Mesendoderm (in vitro differentiated cells): ENCODE data around the gene MTHFD2.
"Not testable (repeated sequence)": the region's sequence is repeated elsewhere in the genome, so short reads cannot be mapped to it uniquely, and the experiment has no call there.

ENCODE experiments used
- DNase-seq: peaks from one replicate; pipeline ENCODE4 v3.0.0; 2013
- H2AK5ac ChIP-seq: 2 replicates; pipeline ENCODE4 v1.6.1; 2013; ENCODE audit warnings: low read length, inconsistent platforms
- H2BK120ac ChIP-seq: 2 replicates; pipeline ENCODE4 v1.6.1; 2013; ENCODE audit warnings: low read depth, mild to moderate bottlenecking, low read length, moderate library complexity, mixed read lengths
- H2BK15ac ChIP-seq: replicated peaks from 2 replicates; pipeline ENCODE4 v1.6.1; 2013; ENCODE audit warnings: low read depth, mild to moderate bottlenecking, moderate library complexity
- H2BK5ac ChIP-seq: 2 replicates; pipeline ENCODE4 v1.6.1; 2013; ENCODE audit warnings: low read length, inconsistent platforms
- H3K18ac ChIP-seq: 2 replicates; pipeline ENCODE4 v1.6.1; 2013; ENCODE audit warnings: mild to moderate bottlenecking, low read length, mixed read lengths
- H3K23ac ChIP-seq: one replicate; pipeline ENCODE4 v1.6.1; 2013; ENCODE audit warnings: low read length
- H3K27ac ChIP-seq: 2 replicates; pipeline ENCODE4 v1.5.1; 2013; ENCODE audit warnings: low read depth, mild to moderate bottlenecking, inconsistent platforms, low read length, moderate library complexity
- H3K27me3 ChIP-seq: 2 replicates; pipeline ENCODE4 v1.6.1; 2013; ENCODE audit warnings: low read length, control low read depth, mild to moderate bottlenecking, inconsistent platforms; ENCODE audit not compliant: insufficient read depth, poor library complexity
- H3K36me3 ChIP-seq: 2 replicates; pipeline ENCODE4 v1.6.1; 2013; ENCODE audit warnings: low read length, inconsistent platforms; ENCODE audit not compliant: control insufficient read depth, insufficient read depth
- H3K4ac ChIP-seq: one replicate; pipeline ENCODE4 v1.6.1; 2013; ENCODE audit warnings: low read depth, mild to moderate bottlenecking, low read length, moderate library complexity
- H3K4me1 ChIP-seq: 2 replicates; pipeline ENCODE4 v1.6.1; 2013; ENCODE audit warnings: low read depth, low read length, inconsistent platforms; ENCODE audit not compliant: control insufficient read depth
- H3K4me2 ChIP-seq: 2 replicates; pipeline ENCODE4 v1.6.1; 2013; ENCODE audit warnings: low read length
- H3K4me3 ChIP-seq: 2 replicates; pipeline ENCODE4 v1.5.1; 2013; ENCODE audit warnings: mild to moderate bottlenecking, low read length
- H3K56ac ChIP-seq: one replicate; pipeline ENCODE4 v1.6.1; 2013; ENCODE audit warnings: low read length
- H3K79me1 ChIP-seq: 2 replicates; pipeline ENCODE4 v1.6.1; 2013; ENCODE audit warnings: low read length, inconsistent platforms
- H3K79me2 ChIP-seq: 2 replicates; pipeline ENCODE4 v1.6.1; 2013; ENCODE audit warnings: mild to moderate bottlenecking, low read length; ENCODE audit not compliant: control insufficient read depth, insufficient read depth
- H3K9ac ChIP-seq: 2 replicates; pipeline ENCODE4 v1.6.1; 2013; ENCODE audit warnings: low read length, inconsistent platforms
- H4K5ac ChIP-seq: one replicate; pipeline ENCODE4 v1.6.1; 2013; ENCODE audit warnings: low read length
- H4K8ac ChIP-seq: one replicate; pipeline ENCODE4 v1.6.1; 2013; ENCODE audit warnings: low read depth, mild to moderate bottlenecking, control low read depth, low read length, moderate library complexity
- WGBS: extraction: QIAGEN DNeasy Blood & Tissue Kit; methylation state at CpG from one replicate; pipeline ENCODE4 v1.1.7; 2013; ENCODE audit warnings: low lambda C conversion rate, missing lambda C conversion rate; ENCODE audit not compliant: insufficient coverage; ENCODE audit errors: extremely low coverage; 5-methylcytosine and 5-hydroxymethylcytosine counted together

MTHFD2 gene

DNA sequence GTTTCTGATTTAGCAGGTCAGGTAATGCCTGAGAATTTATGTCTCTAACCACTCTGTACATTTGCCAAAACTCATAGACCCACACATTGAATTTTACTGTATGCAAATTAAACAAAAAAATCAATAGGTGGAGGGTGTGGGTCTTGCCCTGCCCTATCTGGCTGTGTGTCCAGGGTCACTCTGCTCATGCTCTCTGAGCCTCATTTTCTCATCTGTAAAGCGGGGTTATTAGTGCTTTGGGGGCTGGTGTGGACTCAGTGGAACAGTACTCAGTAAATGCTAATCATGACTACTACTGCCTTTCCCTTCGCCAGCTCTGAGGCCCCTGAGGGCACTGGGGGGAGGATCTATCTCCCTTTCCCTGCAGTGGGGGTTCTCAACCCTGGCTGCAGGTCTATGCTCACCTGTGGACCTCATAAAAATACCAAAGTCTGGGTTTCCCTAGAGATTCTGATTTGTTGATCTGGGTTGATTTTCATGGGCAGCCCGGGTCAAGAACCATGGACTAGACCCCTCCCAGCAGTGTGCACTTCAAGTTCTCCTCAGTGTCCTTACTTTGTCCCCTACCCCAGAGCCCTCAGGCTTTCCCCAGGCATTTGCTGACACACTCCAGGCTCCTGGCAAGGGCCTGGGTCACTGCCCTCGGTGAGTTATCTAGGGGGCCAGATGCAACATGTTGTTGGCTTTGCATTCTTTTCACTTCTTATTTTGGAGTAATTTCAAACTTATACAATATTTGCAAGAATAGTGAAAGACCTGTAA is 27.5 kb downstream of the MTHFD2 start:
- Histone ChIP-seq H3K4me3 (no peak overlapping the region), H3K9ac (no peak overlapping the region), H3K4me2 (no peak overlapping the region), H3K79me1 (no peaks in the 10 kb centered on the region), H3K23ac (no peak overlapping the region), H3K18ac (no peak overlapping the region), H4K8ac (no peak overlapping the region), H3K56ac (no peak overlapping the region), H3K27ac (no peak overlapping the region), H3K79me2 (no peaks in the 10 kb centered on the region), H3K36me3 (no peaks in the 10 kb centered on the region), H3K4me1 (no peaks in the 10 kb centered on the region), H3K4ac (no peak overlapping the region), H3K27me3 (no peaks in the 10 kb centered on the region), H2BK5ac (no peak overlapping the region), H2BK120ac (no peak overlapping the region), H2BK15ac (no peak overlapping the region), H2AK5ac (no peak overlapping the region), H4K5ac (no peak overlapping the region)
- no CpG with 5 or more reads among the region's 4 CpGs for WGBS
- no peak for DNase-seq

DNA sequence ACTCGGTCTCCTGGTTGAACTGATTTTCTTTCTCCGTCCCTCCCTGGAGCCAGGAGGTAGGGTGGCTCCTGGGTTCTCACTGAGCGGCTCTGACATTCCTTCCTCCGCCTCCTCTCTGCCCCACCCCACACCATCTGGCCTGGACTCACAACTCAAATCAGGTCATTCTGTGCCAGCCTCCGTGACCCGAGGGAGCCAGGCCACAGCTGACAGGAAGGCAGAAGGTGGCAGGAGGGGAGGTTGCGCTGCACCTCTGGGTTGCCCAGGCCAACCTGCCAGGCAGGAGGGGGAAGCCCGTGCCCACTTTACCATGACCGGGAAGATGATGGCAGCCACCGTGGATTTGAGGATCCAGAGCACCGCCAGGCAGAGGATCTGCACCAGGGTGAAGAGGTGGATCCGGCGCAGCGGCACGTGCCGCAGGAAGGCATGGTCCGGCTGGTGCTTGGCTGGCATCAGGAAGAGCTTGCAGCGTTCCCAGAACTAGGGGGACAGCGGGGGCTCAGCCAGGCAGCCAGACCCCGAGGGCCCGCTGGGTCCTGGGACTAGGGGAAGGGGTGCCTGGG is 28.3 kb downstream of the MTHFD2 start:
- no peak for DNase-seq
- H2AK5ac ChIP-seq, result no peak overlapping the region
- no peaks in the 10 kb centered on the region for H3K79me1 ChIP-seq
- no peak overlapping the region for H2BK5ac ChIP-seq
- no peaks in the 10 kb centered on the region for H3K79me2 ChIP-seq
- no peak overlapping the region for H3K4ac ChIP-seq
- no peak overlapping the region for H3K4me2 ChIP-seq
- H3K23ac ChIP-seq, result no peak overlapping the region
- H3K9ac ChIP-seq, result no peak overlapping the region
- H3K56ac ChIP-seq, result no peak overlapping the region
- no CpG with 5 or more reads among the region's 21 CpGs for WGBS
- H4K5ac ChIP-seq, result no peak overlapping the region
- no peak overlapping the region for H2BK120ac ChIP-seq
- H3K27ac ChIP-seq, result no peak overlapping the region
- no peak overlapping the region for H4K8ac ChIP-seq
- no peaks in the 10 kb centered on the region for H3K36me3 ChIP-seq
- H3K18ac ChIP-seq, result no peak overlapping the region
- H2BK15ac ChIP-seq, result no peak overlapping the region
- H3K4me1 ChIP-seq, result no peaks in the 10 kb centered on the region
- H3K27me3 ChIP-seq, result no peaks in the 10 kb centered on the region
- H3K4me3 ChIP-seq, result no peak overlapping the region

DNA sequence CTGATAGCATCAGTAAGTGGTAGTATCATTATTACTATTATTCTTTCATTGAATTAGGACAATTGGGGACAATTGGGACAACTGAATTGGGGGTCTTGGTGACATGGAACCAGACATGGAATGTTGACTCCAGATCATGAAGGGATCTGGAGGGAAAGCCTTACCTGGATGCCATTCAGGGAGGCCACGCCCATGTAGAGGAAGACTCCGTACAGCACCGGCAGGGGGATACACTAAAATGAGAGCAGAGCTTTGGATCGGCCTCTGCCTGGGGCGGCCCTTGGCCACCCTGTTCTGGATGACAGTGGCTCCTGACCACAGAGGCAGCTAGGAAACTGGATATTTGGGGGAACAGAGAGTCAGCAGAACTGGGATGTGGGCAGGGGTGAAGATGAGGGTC is 29.2 kb downstream of the MTHFD2 start:
- DNase-seq, result peak; percentile 56
- no peaks in the 10 kb centered on the region for H3K36me3 ChIP-seq
- H3K27ac ChIP-seq, result no peak overlapping the region
- no peaks in the 10 kb centered on the region for H3K79me1 ChIP-seq
- no peaks in the 10 kb centered on the region for H3K4me1 ChIP-seq
- H3K27me3 ChIP-seq, result no peaks in the 10 kb centered on the region
- H2BK15ac ChIP-seq, result no peak overlapping the region
- H3K4me2 ChIP-seq, result no peak overlapping the region
- H4K8ac ChIP-seq, result no peak overlapping the region
- H2BK120ac ChIP-seq, result no peak overlapping the region
- no peak overlapping the region for H3K18ac ChIP-seq
- H3K79me2 ChIP-seq, result no peaks in the 10 kb centered on the region
- H3K4me3 ChIP-seq, result no peak overlapping the region
- H4K5ac ChIP-seq, result no peak overlapping the region
- no CpG with 5 or more reads among the region's 5 CpGs for WGBS
- no peak overlapping the region for H2BK5ac ChIP-seq
- H3K23ac ChIP-seq, result no peak overlapping the region
- H3K4ac ChIP-seq, result no peak overlapping the region
- H3K56ac ChIP-seq, result no peak overlapping the region
- no peak overlapping the region for H2AK5ac ChIP-seq
- H3K9ac ChIP-seq, result no peak overlapping the region

DNA sequence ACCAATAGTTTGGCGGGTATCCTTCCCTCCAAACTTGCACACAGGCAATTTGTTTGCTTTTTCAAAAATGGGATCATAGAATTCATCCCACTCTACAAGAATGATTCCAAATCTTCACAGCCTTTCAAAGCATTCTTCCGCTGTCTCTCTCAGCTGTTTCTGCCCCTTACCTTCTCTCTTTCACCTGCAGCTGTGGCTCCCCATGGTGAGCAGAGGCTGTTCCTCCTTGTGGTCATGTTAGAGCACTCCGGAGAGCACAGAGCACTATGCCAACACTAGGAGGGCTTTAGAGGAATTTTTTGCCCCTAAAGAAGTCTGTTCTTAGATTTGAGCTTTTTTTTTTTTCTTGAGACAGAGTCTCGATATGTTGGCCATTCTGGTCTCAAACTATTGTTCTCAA is 30.4 kb downstream of the MTHFD2 start:
- Histone ChIP-seq H3K27ac (no peak overlapping the region), H3K4me2 (no peak overlapping the region), H3K36me3 (no peaks in the 10 kb centered on the region), H3K23ac (no peak overlapping the region), H3K18ac (no peak overlapping the region), H3K27me3 (no peaks in the 10 kb centered on the region), H3K4me3 (no peak overlapping the region), H3K56ac (no peak overlapping the region), H2BK5ac (no peak overlapping the region), H2BK120ac (no peak overlapping the region), H2AK5ac (no peak overlapping the region), H4K8ac (no peak overlapping the region), H3K4ac (no peak overlapping the region), H3K9ac (no peak overlapping the region), H4K5ac (no peak overlapping the region), H3K79me1 (no peaks in the 10 kb centered on the region), H2BK15ac (no peak overlapping the region), H3K4me1 (no peaks in the 10 kb centered on the region), H3K79me2 (no peaks in the 10 kb centered on the region)
- WGBS, result no CpG with 5 or more reads among the region's 4 CpGs
- DNase-seq, result no peak

DNA sequence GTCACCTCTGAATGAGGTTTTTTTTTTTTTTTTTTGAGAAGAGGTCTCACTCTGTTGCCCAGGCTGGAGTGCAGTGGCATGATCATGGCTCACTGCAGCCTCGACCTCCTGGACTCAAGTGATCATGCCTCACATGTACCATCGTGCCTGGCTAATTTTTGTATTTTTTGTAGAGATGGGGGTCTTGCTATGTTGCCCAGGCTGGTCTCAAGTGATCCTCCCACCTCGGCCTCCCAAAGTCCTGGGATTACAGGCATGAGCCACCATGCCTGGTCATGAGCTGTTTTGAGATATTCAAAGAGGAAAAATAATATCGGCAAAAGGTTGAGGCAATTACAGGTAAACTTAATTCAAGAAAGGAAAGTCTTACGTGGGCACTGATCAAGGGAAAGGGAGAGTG is 31.4 kb downstream of the MTHFD2 start:
- not testable (repeated sequence) for H3K18ac ChIP-seq, H3K27me3 ChIP-seq, H3K56ac ChIP-seq, H3K27ac ChIP-seq, H3K9ac ChIP-seq, H4K8ac ChIP-seq, H3K4me1 ChIP-seq, H3K4ac ChIP-seq, H2BK5ac ChIP-seq, H2AK5ac ChIP-seq, H3K36me3 ChIP-seq, DNase-seq, H3K4me3 ChIP-seq, H3K4me2 ChIP-seq, H4K5ac ChIP-seq, H3K79me2 ChIP-seq, H3K23ac ChIP-seq, H2BK15ac ChIP-seq, H2BK120ac ChIP-seq, H3K79me1 ChIP-seq
- no CpG with 5 or more reads among the region's 5 CpGs for WGBS

DNA sequence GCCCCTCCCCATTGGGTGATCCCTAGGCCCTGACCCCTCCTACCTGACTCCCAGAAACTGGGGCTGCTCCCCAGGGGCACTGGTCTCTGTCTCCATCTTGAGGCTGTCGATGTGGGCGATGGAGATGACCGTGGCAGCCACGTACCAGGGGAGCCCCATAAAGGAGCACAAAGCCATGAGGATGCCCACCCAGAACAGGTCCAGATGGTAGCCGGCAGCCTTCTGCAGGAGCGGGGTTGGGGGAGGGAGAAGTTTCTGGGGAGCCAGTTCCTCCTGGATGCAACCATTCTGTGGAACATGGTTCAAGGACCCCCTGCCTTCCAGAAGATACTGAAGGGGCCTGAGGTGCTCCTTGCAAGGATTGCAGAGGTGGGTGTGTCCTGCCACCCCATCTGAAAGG is 34.0 kb downstream of the MTHFD2 start:
- Histone ChIP-seq H3K4me1 (no peaks in the 10 kb centered on the region), H3K23ac (no peak overlapping the region), H3K79me2 (no peaks in the 10 kb centered on the region), H2BK120ac (no peak overlapping the region), H3K9ac (no peak overlapping the region), H2BK15ac (no peak overlapping the region), H3K36me3 (no peaks in the 10 kb centered on the region), H3K4me3 (no peak overlapping the region), H3K4me2 (no peak overlapping the region), H3K18ac (no peak overlapping the region), H3K27ac (no peak overlapping the region), H3K79me1 (no peaks in the 10 kb centered on the region), H2AK5ac (no peak overlapping the region), H4K8ac (no peak overlapping the region), H3K56ac (no peak overlapping the region), H4K5ac (no peak overlapping the region), H2BK5ac (no peak overlapping the region), H3K4ac (no peak overlapping the region), H3K27me3 (no peaks in the 10 kb centered on the region)
- WGBS, result no CpG with 5 or more reads among the region's 6 CpGs
- no peak for DNase-seq
